ENCODE results near the gene KCNH1.
"Not testable (repeated sequence)": the region's sequence is repeated elsewhere in the genome, so short reads cannot be mapped to it uniquely, and the experiment has no call there.

Gene KCNH1

GRCh38 chr1:210676539-210676938 lies 457.4 kb downstream of the KCNH1 start:
- no peak for DNase-seq

GRCh38 chr1:210674151-210674550 lies 459.8 kb downstream of the KCNH1 start:
- no peak for DNase-seq

- no peak for DNase-seq
Measured at GRCh38 chr1:210669951-210670350, 464.0 kb downstream of the KCNH1 start.

- no peak for DNase-seq
Measured at GRCh38 chr1:210663730-210664573, 470.0 kb downstream of the KCNH1 start.

GRCh38 chr1:210662291-210663050 lies 471.5 kb downstream of the KCNH1 start:
- peak; percentile 32 for DNase-seq

- not testable (repeated sequence) for DNase-seq
Measured at GRCh38 chr1:210661520-210661919, 472.4 kb downstream of the KCNH1 start.

GRCh38 chr1:210657806-210658205 lies 476.1 kb downstream of the KCNH1 start:
- no peak for DNase-seq

- no peak for DNase-seq
Measured at GRCh38 chr1:210655511-210655910, 478.4 kb downstream of the KCNH1 start.

GRCh38 chr1:210654176-210654981 lies 479.6 kb downstream of the KCNH1 start:
- no peak for DNase-seq

- no peak for DNase-seq
Measured at GRCh38 chr1:210653771-210654170, 480.2 kb downstream of the KCNH1 start.

GRCh38 chr1:210652329-210652954 lies 481.5 kb downstream of the KCNH1 start:
- no peak for DNase-seq

- no peak for DNase-seq
Measured at GRCh38 chr1:210650403-210650802, 483.5 kb downstream of the KCNH1 start.

GRCh38 chr1:210648588-210649269 lies 485.2 kb downstream of the KCNH1 start:
- DNase-seq: no peak

GRCh38 chr1:210647406-210648333 lies 486.3 kb downstream of the KCNH1 start:
- no peak for DNase-seq

GRCh38 chr1:210646258-210646616 lies 487.7 kb downstream of the KCNH1 start:
- DNase-seq: no peak

- DNase-seq: no peak
Measured at GRCh38 chr1:210645582-210646257, 488.2 kb downstream of the KCNH1 start.

GRCh38 chr1:210641582-210641981 lies 492.4 kb downstream of the KCNH1 start:
- no peak for DNase-seq

- DNase-seq: no peak
Measured at GRCh38 chr1:210635108-210635507, 498.8 kb downstream of the KCNH1 start.

- DNase-seq: no peak
Measured at GRCh38 chr1:210633636-210634035, 500.3 kb downstream of the KCNH1 start.

GRCh38 chr1:210633140-210633539 lies 500.8 kb downstream of the KCNH1 start:
- no peak for DNase-seq
